ENCODE data around the gene CHRNB1. TPM values are rescaled to one million over a fixed set of nuclear protein-coding genes. Genes with fewer than 3 reads are reported as not detected.

The CHRNB1 gene
- total RNA-seq, 1 donor from 2014 or later: 11.7 TPM

DNA sequence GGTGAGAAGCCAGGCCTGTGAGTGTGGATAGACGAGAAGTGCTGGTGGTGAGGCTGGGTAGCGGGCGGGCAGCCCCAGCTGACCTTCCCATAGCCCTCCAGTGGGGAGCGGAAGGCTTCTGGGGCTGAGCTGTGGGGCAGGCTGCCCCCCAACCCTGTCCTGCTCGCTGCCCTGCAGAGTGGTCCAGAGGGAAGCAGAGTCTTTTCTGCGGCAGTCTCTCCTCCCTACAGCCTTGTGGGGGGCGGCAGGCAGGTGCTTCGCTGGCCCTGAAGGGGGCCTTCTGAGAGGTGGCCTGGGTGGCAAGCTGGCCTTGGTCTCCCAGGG is 33.5 kb upstream of the CHRNB1 start:
- no peaks in the 10 kb centered on the region for H3K27me3 ChIP-seq (ENCODE audit: insufficient read depth, low read length)
- no peak overlapping the region for H3K4me3 Mint-ChIP-seq (ENCODE audit: unreplicated experiment)
- no peak overlapping the region for H3K4me2 ChIP-seq (ENCODE audit: low read length)
- no peak for FAIRE-seq
- H3K4me1 Mint-ChIP-seq (ENCODE audit: low read depth, unreplicated experiment): peaks cover 8% of the 10 kb centered on the region
- H3K9me3 ChIP-seq (ENCODE audit: insufficient read depth, low read depth, low read length): no peaks in the 10 kb centered on the region
- TF ChIP-seq, protein P1, sequence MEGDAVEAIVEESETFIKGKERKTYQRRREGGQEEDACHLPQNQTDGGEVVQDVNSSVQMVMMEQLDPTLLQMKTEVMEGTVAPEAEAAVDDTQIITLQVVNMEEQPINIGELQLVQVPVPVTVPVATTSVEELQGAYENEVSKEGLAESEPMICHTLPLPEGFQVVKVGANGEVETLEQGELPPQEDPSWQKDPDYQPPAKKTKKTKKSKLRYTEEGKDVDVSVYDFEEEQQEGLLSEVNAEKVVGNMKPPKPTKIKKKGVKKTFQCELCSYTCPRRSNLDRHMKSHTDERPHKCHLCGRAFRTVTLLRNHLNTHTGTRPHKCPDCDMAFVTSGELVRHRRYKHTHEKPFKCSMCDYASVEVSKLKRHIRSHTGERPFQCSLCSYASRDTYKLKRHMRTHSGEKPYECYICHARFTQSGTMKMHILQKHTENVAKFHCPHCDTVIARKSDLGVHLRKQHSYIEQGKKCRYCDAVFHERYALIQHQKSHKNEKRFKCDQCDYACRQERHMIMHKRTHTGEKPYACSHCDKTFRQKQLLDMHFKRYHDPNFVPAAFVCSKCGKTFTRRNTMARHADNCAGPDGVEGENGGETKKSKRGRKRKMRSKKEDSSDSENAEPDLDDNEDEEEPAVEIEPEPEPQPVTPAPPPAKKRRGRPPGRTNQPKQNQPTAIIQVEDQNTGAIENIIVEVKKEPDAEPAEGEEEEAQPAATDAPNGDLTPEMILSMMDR (IDR thresholded peaks at IDR 0.05; ENCODE audit: insufficient read depth, low read depth, low read length): no peak
- TF ChIP-seq EZH2 (IDR thresholded peaks at IDR 0.05; ENCODE audit: insufficient read depth, low read length): no peak
- peaks cover 39% of the 10 kb centered on the region for H3K36me3 Mint-ChIP-seq (ENCODE audit: low read depth, unreplicated experiment)
- no peaks in the 10 kb centered on the region for H3K27me3 Mint-ChIP-seq (ENCODE audit: low read depth, unreplicated experiment)
- H3K4me1 ChIP-seq (ENCODE audit: insufficient read depth, low read length): peaks cover 8% of the 10 kb centered on the region
- peaks cover 3% of the 10 kb centered on the region for H3K36me3 ChIP-seq (ENCODE audit: insufficient read depth, low read length)
- H2AFZ ChIP-seq (ENCODE audit: low read depth, low read length): no peak overlapping the region
- H3K9ac ChIP-seq (ENCODE audit: low read length): no peak overlapping the region
- H4K20me1 ChIP-seq (ENCODE audit: insufficient read depth, low read length): peaks cover 15% of the 10 kb centered on the region
- H3K27ac ChIP-seq (ENCODE audit: low read depth, low read length): no peak overlapping the region
- no peaks in the 10 kb centered on the region for H3K9me3 Mint-ChIP-seq (ENCODE audit: unreplicated experiment)
- H3K79me2 ChIP-seq (ENCODE audit: insufficient read depth, low read length): peaks cover 5% of the 10 kb centered on the region
- no peak overlapping the region for H3K27ac Mint-ChIP-seq (ENCODE audit: unreplicated experiment)
- H3K4me3 ChIP-seq (ENCODE audit: insufficient read depth, low read depth, low read length): no peak overlapping the region
- no peak for DNase-seq (ENCODE audit: low read depth)

DNA sequence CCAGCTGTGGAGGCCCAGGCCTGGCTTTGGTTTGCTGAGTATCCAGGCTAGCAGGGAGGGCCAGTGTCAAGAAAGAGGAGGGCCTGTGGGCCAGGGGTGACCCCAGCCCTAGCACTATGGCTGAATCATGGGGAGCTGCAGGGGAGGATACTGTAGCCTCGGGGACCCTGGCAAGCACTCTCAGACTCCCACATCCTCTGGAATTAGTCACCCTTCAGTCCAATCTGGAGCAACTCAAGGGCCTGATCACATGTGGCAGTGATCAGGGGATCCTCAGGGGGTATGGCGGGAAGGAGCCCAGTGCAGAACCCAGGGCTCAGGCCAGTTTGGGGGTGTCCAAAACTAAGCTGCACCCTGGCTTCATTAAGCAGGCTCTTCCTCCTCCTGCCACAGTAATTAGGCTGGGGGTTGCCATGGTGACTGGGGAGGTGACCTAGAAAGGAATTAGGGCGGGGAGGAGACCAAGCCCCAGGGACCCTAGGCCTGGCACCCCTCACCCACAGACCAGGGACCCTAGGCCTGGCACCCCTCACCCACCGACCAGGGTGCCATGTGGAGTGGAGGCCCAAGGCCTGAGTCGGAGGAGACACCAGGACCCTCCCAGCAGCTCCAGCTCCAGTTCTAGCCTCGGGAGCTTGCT is 31.4 kb upstream of the CHRNB1 start:
- H3K4me3 ChIP-seq (ENCODE audit: insufficient read depth, low read depth, low read length): no peak overlapping the region
- H3K4me1 Mint-ChIP-seq (ENCODE audit: low read depth, unreplicated experiment): peaks cover 4% of the 10 kb centered on the region
- peaks cover 43% of the 10 kb centered on the region for H3K36me3 Mint-ChIP-seq (ENCODE audit: low read depth, unreplicated experiment)
- TF ChIP-seq, protein P1 (IDR thresholded peaks at IDR 0.05; ENCODE audit: insufficient read depth, low read depth, low read length): no peak
- TF ChIP-seq EZH2 (IDR thresholded peaks at IDR 0.05; ENCODE audit: insufficient read depth, low read length): no peak
- no peak overlapping the region for H3K9ac ChIP-seq (ENCODE audit: low read length)
- no peaks in the 10 kb centered on the region for H3K79me2 ChIP-seq (ENCODE audit: insufficient read depth, low read length)
- peaks cover 8% of the 10 kb centered on the region for H3K4me1 ChIP-seq (ENCODE audit: insufficient read depth, low read length)
- no peaks in the 10 kb centered on the region for H3K9me3 ChIP-seq (ENCODE audit: insufficient read depth, low read depth, low read length)
- peaks cover 3% of the 10 kb centered on the region for H3K36me3 ChIP-seq (ENCODE audit: insufficient read depth, low read length)
- no peak overlapping the region for H3K27ac ChIP-seq (ENCODE audit: low read depth, low read length)
- no peaks in the 10 kb centered on the region for H3K9me3 Mint-ChIP-seq (ENCODE audit: unreplicated experiment)
- peak overlapping the region; percentile 11 for H3K4me2 ChIP-seq (ENCODE audit: low read length)
- DNase-seq (ENCODE audit: low read depth) (peak; percentile 30), FAIRE-seq (no peak)
- H3K4me3 Mint-ChIP-seq (ENCODE audit: unreplicated experiment): no peak overlapping the region
- no peak overlapping the region for H2AFZ ChIP-seq (ENCODE audit: low read depth, low read length)
- no peaks in the 10 kb centered on the region for H3K27me3 ChIP-seq (ENCODE audit: insufficient read depth, low read length)
- no peaks in the 10 kb centered on the region for H3K27me3 Mint-ChIP-seq (ENCODE audit: low read depth, unreplicated experiment)
- H4K20me1 ChIP-seq (ENCODE audit: insufficient read depth, low read length): peaks cover 13% of the 10 kb centered on the region
- peak overlapping the region; percentile 34 for H3K27ac Mint-ChIP-seq (ENCODE audit: unreplicated experiment)

DNA sequence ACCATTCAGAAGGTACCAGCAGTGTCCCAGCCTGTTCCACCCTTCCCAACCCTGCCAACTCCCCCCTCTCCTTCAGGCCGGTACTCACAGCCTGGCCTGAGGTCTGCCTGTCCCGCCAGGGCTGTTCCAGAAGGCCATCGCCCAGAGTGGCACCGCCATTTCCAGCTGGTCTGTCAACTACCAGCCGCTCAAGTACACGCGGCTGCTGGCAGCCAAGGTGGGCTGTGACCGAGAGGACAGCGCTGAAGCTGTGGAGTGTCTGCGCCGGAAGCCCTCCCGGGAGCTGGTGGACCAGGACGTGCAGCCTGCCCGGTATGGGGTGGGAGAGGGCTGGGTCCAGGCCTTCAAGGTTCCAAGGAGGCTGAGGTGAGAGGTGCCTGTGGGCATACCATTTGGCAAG is 30.0 kb upstream of the CHRNB1 start:
- H3K4me2 ChIP-seq (ENCODE audit: low read length): no peak overlapping the region
- peaks cover 8% of the 10 kb centered on the region for H3K4me1 ChIP-seq (ENCODE audit: insufficient read depth, low read length)
- H3K9me3 Mint-ChIP-seq (ENCODE audit: unreplicated experiment): no peaks in the 10 kb centered on the region
- TF ChIP-seq, protein P1 (IDR thresholded peaks at IDR 0.05; ENCODE audit: insufficient read depth, low read depth, low read length): no peak
- no peak for TF ChIP-seq EZH2 (IDR thresholded peaks at IDR 0.05; ENCODE audit: insufficient read depth, low read length)
- H3K36me3 ChIP-seq (ENCODE audit: insufficient read depth, low read length): no peaks in the 10 kb centered on the region
- no peaks in the 10 kb centered on the region for H3K27me3 Mint-ChIP-seq (ENCODE audit: low read depth, unreplicated experiment)
- peaks cover 24% of the 10 kb centered on the region for H4K20me1 ChIP-seq (ENCODE audit: insufficient read depth, low read length)
- FAIRE-seq (no peak), DNase-seq (ENCODE audit: low read depth) (no peak)
- H3K27ac ChIP-seq (ENCODE audit: low read depth, low read length): no peak overlapping the region
- H3K4me3 Mint-ChIP-seq (ENCODE audit: unreplicated experiment): no peak overlapping the region
- H3K36me3 Mint-ChIP-seq (ENCODE audit: low read depth, unreplicated experiment): peaks cover 38% of the 10 kb centered on the region
- no peaks in the 10 kb centered on the region for H3K9me3 ChIP-seq (ENCODE audit: insufficient read depth, low read depth, low read length)
- H3K4me3 ChIP-seq (ENCODE audit: insufficient read depth, low read depth, low read length): no peak overlapping the region
- no peak overlapping the region for H3K27ac Mint-ChIP-seq (ENCODE audit: unreplicated experiment)
- no peaks in the 10 kb centered on the region for H3K27me3 ChIP-seq (ENCODE audit: insufficient read depth, low read length)
- no peak overlapping the region for H2AFZ ChIP-seq (ENCODE audit: low read depth, low read length)
- no peak overlapping the region for H3K9ac ChIP-seq (ENCODE audit: low read length)
- H3K79me2 ChIP-seq (ENCODE audit: insufficient read depth, low read length): no peaks in the 10 kb centered on the region
- H3K4me1 Mint-ChIP-seq (ENCODE audit: low read depth, unreplicated experiment): peaks cover 4% of the 10 kb centered on the region
